ENCODE data around the gene FSCN2.
"Not testable (repeated sequence)": the region's sequence is repeated elsewhere in the genome, so short reads cannot be mapped to it uniquely, and the experiment has no call there.

FSCN2 gene

GRCh38 chr17:81579821-81580321 lies 51.7 kb downstream of the FSCN2 start:
- peak; percentile 24 for DNase-seq (ENCODE audit: low read depth)

GRCh38 chr17:81580481-81580880 lies 52.3 kb downstream of the FSCN2 start:
- no peak for DNase-seq (ENCODE audit: low read depth)

GRCh38 chr17:81581758-81582157 lies 53.6 kb downstream of the FSCN2 start:
- DNase-seq (ENCODE audit: low read depth) = no peak

- peak; percentile 69 for DNase-seq (ENCODE audit: low read depth)
Observed at GRCh38 chr17:81582341-81582740, 54.2 kb downstream of the FSCN2 start.

- DNase-seq (ENCODE audit: low read depth) = no peak
Observed at GRCh38 chr17:81582749-81583148, 54.6 kb downstream of the FSCN2 start.

- no peak for DNase-seq (ENCODE audit: low read depth)
Observed at GRCh38 chr17:81583589-81584342, 55.6 kb downstream of the FSCN2 start.

GRCh38 chr17:81584771-81585170 lies 56.6 kb downstream of the FSCN2 start:
- not testable (repeated sequence) for DNase-seq (ENCODE audit: low read depth)

- no peak for DNase-seq (ENCODE audit: low read depth)
Observed at GRCh38 chr17:81586096-81586495, 57.9 kb downstream of the FSCN2 start.
